ENCODE data around the gene LRRC8E.
"Not testable (repeated sequence)": the region's sequence is repeated elsewhere in the genome, so short reads cannot be mapped to it uniquely, and the experiment has no call there.

The LRRC8E gene

GRCh38 chr19:7924241-7924640 is 35.9 kb downstream of the LRRC8E start:
- peaks cover 32% of the 10 kb centered on the region for H3K27me3 Mint-ChIP-seq
- peaks cover 66% of the 10 kb centered on the region for H3K4me1 Mint-ChIP-seq (ENCODE audit: low read depth)
- H3K27ac Mint-ChIP-seq = peak overlapping the region; percentile 60
- peaks cover 58% of the 10 kb centered on the region for H3K36me3 Mint-ChIP-seq (ENCODE audit: low read depth)
- peak overlapping the region; percentile 45 for H3K4me3 Mint-ChIP-seq
- intact Hi-C loops (cut with micrococcal nuclease) = loop anchor here (2.0 to 10.0 kb wide), 2 partner anchors 71 to 239 kb away; partner anchors contain the start of gene TRAPPC5
- no peaks in the 10 kb centered on the region for H3K9me3 Mint-ChIP-seq

DNA sequence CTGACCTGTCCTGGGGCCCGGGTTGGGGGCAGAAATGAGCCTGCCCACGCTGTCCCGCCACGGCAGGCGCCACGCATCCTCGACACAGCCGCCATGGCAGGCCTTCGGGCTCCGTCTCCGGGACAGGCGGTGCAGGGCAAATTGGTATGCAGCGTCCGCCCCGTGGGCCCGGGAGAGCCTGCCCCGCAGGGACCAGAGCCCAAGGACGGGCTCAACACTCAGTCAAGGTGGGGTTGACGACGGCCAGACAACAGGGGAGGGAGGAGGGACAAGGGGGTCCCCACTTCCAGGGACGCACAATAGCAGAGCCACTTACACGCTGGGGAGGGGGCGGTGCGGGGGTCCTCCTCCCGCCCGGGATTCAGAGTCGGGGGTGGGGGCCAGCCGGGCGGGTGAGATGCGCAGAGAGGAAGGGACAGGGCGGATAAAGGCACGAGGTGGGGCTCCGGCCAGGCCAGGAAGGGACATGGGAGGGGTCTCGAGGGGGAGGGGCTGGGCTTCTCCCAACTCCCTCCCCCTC is 36.4 kb downstream of the LRRC8E start:
- Mint-ChIP-seq H3K4me1 (ENCODE audit: low read depth) (peaks cover 61% of the 10 kb centered on the region), H3K36me3 (ENCODE audit: low read depth) (peaks cover 63% of the 10 kb centered on the region), H3K4me3 (no peak overlapping the region), H3K27ac (no peak overlapping the region), H3K27me3 (peaks cover 27% of the 10 kb centered on the region), H3K9me3 (no peaks in the 10 kb centered on the region)
- intact Hi-C loops (cut with micrococcal nuclease) = loop anchor here (2.0 to 10.0 kb wide), 2 partner anchors 72 to 240 kb away; partner anchors contain the start of gene TRAPPC5

DNA sequence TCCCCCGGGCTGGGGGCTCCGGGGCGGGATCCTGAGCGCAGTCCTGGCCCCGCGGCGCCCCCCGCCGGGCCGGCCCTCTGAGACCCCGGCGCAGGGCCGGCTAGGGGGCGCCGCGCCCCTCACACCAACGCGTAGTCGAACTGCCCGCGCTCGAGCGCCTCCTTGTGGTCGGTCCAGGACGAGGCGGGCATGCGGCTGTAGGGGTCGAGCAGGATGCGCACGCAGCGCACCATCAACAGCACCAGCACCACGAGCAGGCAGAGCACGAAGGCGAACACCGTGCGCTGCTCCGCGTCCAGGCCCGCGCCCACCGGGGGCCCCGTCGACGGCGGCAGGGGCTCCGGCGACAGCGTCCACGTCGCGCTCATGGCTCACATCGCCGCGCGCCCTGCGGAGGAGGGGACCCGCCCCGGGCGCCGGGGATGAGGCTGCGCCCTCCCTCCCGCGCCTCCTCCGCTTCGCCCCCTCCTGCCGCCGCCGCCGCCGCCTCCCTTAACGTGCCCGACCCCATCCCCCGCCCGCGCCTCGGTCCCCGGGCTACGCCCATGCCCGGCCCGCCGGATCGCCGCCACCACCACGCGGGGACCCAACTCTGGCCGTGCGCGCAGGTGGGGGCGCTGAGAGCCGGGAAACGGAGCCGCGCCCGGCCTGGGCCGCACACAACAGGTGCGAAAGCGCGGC is 37.0 kb downstream of the LRRC8E start:
- H3K4me1 Mint-ChIP-seq (ENCODE audit: low read depth) = peaks cover 57% of the 10 kb centered on the region
- peak overlapping the region; percentile 78 for H3K4me3 Mint-ChIP-seq
- no peaks in the 10 kb centered on the region for H3K9me3 Mint-ChIP-seq
- H3K27me3 Mint-ChIP-seq = peaks cover 23% of the 10 kb centered on the region
- peaks cover 69% of the 10 kb centered on the region for H3K36me3 Mint-ChIP-seq (ENCODE audit: low read depth)
- H3K27ac Mint-ChIP-seq = no peak overlapping the region
- intact Hi-C loops (cut with micrococcal nuclease) = loop anchor here (2.0 to 10.0 kb wide), 2 partner anchors 73 to 241 kb away; partner anchors contain the start of gene TRAPPC5

GRCh38 chr19:7926021-7926726 is 37.9 kb downstream of the LRRC8E start, which contains the start of gene CTXN1:
Gene CTXN1 (minus strand): TSS chr19:7926135. CDS start chr19:7925538, 597 bp downstream.
- peak within 1 kb of the TSS; percentile 60 for H3K27ac Mint-ChIP-seq
- peak within 1 kb of the TSS; percentile 78 for H3K4me3 Mint-ChIP-seq
- peaks cover 71% of the 10 kb centered on the region for H3K36me3 Mint-ChIP-seq (ENCODE audit: low read depth)
- peaks cover 57% of the 10 kb centered on the region for H3K4me1 Mint-ChIP-seq (ENCODE audit: low read depth)
- intact Hi-C loops (cut with micrococcal nuclease) = loop anchor here (10.0 kb wide), 1 partner anchor 241 kb away; the partner anchor contains the start of gene TRAPPC5
- no peaks in the 10 kb centered on the region for H3K9me3 Mint-ChIP-seq
- peaks cover 23% of the 10 kb centered on the region for H3K27me3 Mint-ChIP-seq

- Mint-ChIP-seq H3K4me3 (peak overlapping the region; percentile 75), H3K36me3 (ENCODE audit: low read depth) (peaks cover 71% of the 10 kb centered on the region), H3K27ac (peak overlapping the region; percentile 60), H3K27me3 (peaks cover 23% of the 10 kb centered on the region), H3K9me3 (no peaks in the 10 kb centered on the region), H3K4me1 (ENCODE audit: low read depth) (peaks cover 50% of the 10 kb centered on the region)
- intact Hi-C loops (cut with micrococcal nuclease) = loop anchor here (10.0 kb wide), 1 partner anchor 242 kb away; the partner anchor contains the start of gene TRAPPC5
Observed at GRCh38 chr19:7926727-7927604, 38.7 kb downstream of the LRRC8E start.

DNA sequence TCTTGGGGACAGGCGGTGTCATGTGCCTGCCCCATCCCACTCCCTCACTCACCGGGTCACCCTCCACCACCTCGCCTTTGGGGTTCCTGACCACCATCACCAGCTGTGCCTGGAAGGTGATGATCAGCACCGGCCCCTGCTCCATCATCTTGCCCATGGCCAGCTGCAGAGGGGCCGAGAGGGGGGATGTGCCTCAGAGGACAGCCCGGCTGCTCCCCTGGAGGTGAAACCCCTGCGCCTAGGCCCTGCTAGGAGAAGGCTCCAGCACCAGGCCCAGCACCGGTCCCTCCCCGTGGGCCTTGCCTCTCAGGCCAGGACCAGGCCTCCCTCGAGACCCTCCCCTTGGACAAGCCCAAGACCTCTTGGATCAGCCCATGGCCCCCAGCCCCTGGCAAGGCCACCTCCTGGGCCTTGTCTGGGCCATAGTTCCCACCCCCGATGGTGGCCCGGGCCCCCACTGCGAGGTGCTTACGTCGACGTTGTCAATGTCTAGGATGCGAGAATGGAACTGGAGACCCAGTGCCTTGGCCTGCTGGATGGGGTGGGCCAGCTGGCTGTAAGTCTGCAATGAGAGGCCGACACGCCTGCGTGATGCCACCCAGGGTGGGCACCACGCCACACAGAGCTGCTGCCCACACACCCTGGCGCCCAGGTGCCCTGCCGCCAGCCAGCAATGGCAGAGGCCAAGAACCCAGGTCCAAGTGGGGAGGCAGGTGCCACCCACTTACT is 39.5 kb downstream of the LRRC8E start:
- intact Hi-C loops (cut with micrococcal nuclease) = loop anchor here (10.0 kb wide), 1 partner anchor 243 kb away; the partner anchor contains the start of gene TRAPPC5
- peaks cover 23% of the 10 kb centered on the region for H3K27me3 Mint-ChIP-seq
- peaks cover 71% of the 10 kb centered on the region for H3K36me3 Mint-ChIP-seq (ENCODE audit: low read depth)
- no peak overlapping the region for H3K4me3 Mint-ChIP-seq
- no peaks in the 10 kb centered on the region for H3K9me3 Mint-ChIP-seq
- H3K4me1 Mint-ChIP-seq (ENCODE audit: low read depth) = peaks cover 46% of the 10 kb centered on the region
- no peak overlapping the region for H3K27ac Mint-ChIP-seq

GRCh38 chr19:7928334-7928706 is 40.0 kb downstream of the LRRC8E start:
- Mint-ChIP-seq H3K9me3 (no peaks in the 10 kb centered on the region), H3K36me3 (ENCODE audit: low read depth) (peaks cover 71% of the 10 kb centered on the region), H3K4me1 (ENCODE audit: low read depth) (peaks cover 41% of the 10 kb centered on the region), H3K27ac (no peak overlapping the region), H3K27me3 (peaks cover 20% of the 10 kb centered on the region), H3K4me3 (no peak overlapping the region)
- intact Hi-C loops (cut with micrococcal nuclease) = loop anchor here (10.0 kb wide), 1 partner anchor 244 kb away; the partner anchor contains the start of gene TRAPPC5

DNA sequence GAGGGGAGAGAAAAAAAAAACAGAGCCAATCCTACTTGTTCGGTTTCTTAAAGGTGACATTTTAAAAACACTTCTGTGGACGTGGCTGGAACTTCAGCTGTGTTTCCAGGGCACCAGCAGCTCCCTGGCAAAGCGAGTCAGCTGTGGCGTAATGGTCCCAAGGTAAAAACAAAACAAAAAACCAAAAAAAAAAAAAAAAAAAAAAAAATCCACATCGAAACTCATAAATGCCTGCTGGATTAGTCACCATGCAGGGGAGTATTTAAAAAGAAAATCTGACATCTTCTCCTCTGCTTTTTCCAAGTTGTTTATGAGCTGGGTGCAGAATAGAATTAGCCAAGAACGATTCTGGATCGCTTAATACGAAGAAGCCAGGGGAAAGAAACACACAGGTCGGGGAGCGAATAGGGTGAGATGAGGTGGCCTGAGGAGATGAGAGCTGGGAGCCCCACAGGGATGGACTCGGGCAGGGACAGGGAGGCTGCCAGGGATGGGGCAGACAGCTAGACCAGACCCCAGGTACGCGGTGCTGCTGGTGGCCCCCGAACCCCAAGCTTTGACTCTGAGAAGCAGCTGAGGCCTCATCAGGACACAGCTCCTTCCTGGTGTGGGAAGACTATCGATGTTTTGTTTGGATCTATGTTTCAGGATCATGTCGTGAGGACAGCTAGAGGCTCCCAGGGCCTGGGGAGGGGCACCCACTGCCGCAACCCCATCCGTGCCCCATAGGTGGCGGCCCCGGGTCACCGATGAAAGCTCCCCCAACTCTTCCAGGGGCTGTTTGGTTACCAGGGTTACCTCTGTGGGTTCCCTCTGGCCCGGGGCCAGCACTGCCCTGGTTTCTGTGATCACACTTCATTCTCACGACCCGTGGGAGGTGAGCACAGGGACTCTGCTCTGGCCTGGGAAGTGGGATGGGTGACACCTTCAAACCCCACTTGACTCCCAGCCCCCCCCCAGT is 40.7 kb downstream of the LRRC8E start:
- Mint-ChIP-seq H3K4me1 (ENCODE audit: low read depth) (peaks cover 34% of the 10 kb centered on the region), H3K9me3 (no peaks in the 10 kb centered on the region), H3K36me3 (ENCODE audit: low read depth) (peaks cover 75% of the 10 kb centered on the region), H3K27me3 (peaks cover 15% of the 10 kb centered on the region), H3K4me3 (no peak overlapping the region), H3K27ac (peak overlapping the region; percentile 45)
- intact Hi-C loops (cut with micrococcal nuclease) = loop anchor here (10.0 kb wide), 1 partner anchor 244 kb away; the partner anchor contains the start of gene TRAPPC5

- Mint-ChIP-seq H3K36me3 (ENCODE audit: low read depth) (peaks cover 85% of the 10 kb centered on the region), H3K4me1 (ENCODE audit: low read depth) (peaks cover 24% of the 10 kb centered on the region)
- H3K27ac Mint-ChIP-seq; H3K27me3 Mint-ChIP-seq; intact Hi-C loops (cut with micrococcal nuclease); H3K9me3 Mint-ChIP-seq; H3K4me3 Mint-ChIP-seq: not testable (repeated sequence)
Observed at GRCh38 chr19:7930030-7930429, 41.7 kb downstream of the LRRC8E start.

- H3K4me3 Mint-ChIP-seq = no peak overlapping the region
- intact Hi-C loops (cut with micrococcal nuclease) = no loop called here
- H3K36me3 Mint-ChIP-seq (ENCODE audit: low read depth) = peaks cover 93% of the 10 kb centered on the region
- H3K4me1 Mint-ChIP-seq (ENCODE audit: low read depth) = peaks cover 20% of the 10 kb centered on the region
- peaks cover 4% of the 10 kb centered on the region for H3K27me3 Mint-ChIP-seq
- H3K27ac Mint-ChIP-seq = no peak overlapping the region
- H3K9me3 Mint-ChIP-seq = no peaks in the 10 kb centered on the region
Observed at GRCh38 chr19:7930765-7931164, 42.5 kb downstream of the LRRC8E start.

- no peak overlapping the region for H3K27ac Mint-ChIP-seq
- peaks cover under 1% of the 10 kb centered on the region for H3K27me3 Mint-ChIP-seq
- intact Hi-C loops (cut with micrococcal nuclease) = no loop called here
- H3K9me3 Mint-ChIP-seq = no peaks in the 10 kb centered on the region
- H3K4me1 Mint-ChIP-seq (ENCODE audit: low read depth) = peaks cover 16% of the 10 kb centered on the region
- peaks cover 98% of the 10 kb centered on the region for H3K36me3 Mint-ChIP-seq (ENCODE audit: low read depth)
- H3K4me3 Mint-ChIP-seq = no peak overlapping the region
Observed at GRCh38 chr19:7931221-7932061, 43.1 kb downstream of the LRRC8E start.
